Raji (cell line): Measurements from ENCODE around the gene ZNF559.

Source experiments
- POLR2A ChIP-seq: IDR thresholded peaks from 2 replicates; pipeline ENCODE4 v1.6.1; 2011; ENCODE audit warnings: low read depth, low read length, control low read depth; ENCODE audit not compliant: insufficient read depth

ZNF559 gene

GRCh38 chr19:9323919-9324583 lies at the start of gene ZNF559:
Gene ZNF559 (plus strand): TSS chr19:9324179. CDS start chr19:9338550, 14,371 bp downstream.
- 0 out of 2 replicates have a peak, but pooled peaks have one; percentile 27 for TF ChIP-seq POLR2A

GRCh38 chr19:9289231-9289884 lies 34.6 kb upstream of the ZNF559 start:
- no peak for TF ChIP-seq POLR2A

- no peak for TF ChIP-seq POLR2A
Observed at GRCh38 chr19:9295411-9295849, 28.5 kb upstream of the ZNF559 start.

GRCh38 chr19:9296336-9296735 lies 27.6 kb upstream of the ZNF559 start:
- TF ChIP-seq POLR2A, result no peak

GRCh38 chr19:9306443-9306842 lies 17.5 kb upstream of the ZNF559 start:
- TF ChIP-seq POLR2A, result no peak

- no peak for TF ChIP-seq POLR2A
Observed at GRCh38 chr19:9308091-9308770, 15.7 kb upstream of the ZNF559 start.

- no peak; the same call in 1 of the 2 replicates for TF ChIP-seq POLR2A
Observed at GRCh38 chr19:9309139-9309973, 14.6 kb upstream of the ZNF559 start, which contains the start of gene ZNF699. Gene ZNF699 (minus strand): TSS chr19:9309838. CDS start chr19:9305119, 4,719 bp downstream.

- TF ChIP-seq POLR2A, result peak; percentile 37; the same call in 1 of the 2 replicates
Observed at GRCh38 chr19:9309974-9310446, 14.0 kb upstream of the ZNF559 start.

- TF ChIP-seq POLR2A, result no peak
Observed at GRCh38 chr19:9313756-9314155, 10.2 kb upstream of the ZNF559 start.

- TF ChIP-seq POLR2A, result no peak
Observed at GRCh38 chr19:9321338-9321737, 2.6 kb upstream of the ZNF559 start.

- TF ChIP-seq POLR2A, result no peak
Observed at GRCh38 chr19:9323557-9323918, 441 bp upstream of the ZNF559 start.

GRCh38 chr19:9324584-9324962 lies 594 bp downstream of the ZNF559 start:
- TF ChIP-seq POLR2A, result no peak

GRCh38 chr19:9329999-9330398 lies 6.0 kb downstream of the ZNF559 start:
- no peak for TF ChIP-seq POLR2A

GRCh38 chr19:9342610-9343304 lies 18.8 kb downstream of the ZNF559 start:
- no peak for TF ChIP-seq POLR2A
